ENCODE data around the gene MAMLD1. TPM values are rescaled to one million over a fixed set of nuclear protein-coding genes. Genes with fewer than 3 reads are reported as not detected.

Gene MAMLD1
- total and polyA plus RNA-seq, 4 donors: 1.9 to 6.7 (median 2.8) TPM

- peaks cover 0 to 2% (median 0%) of the 10 kb centered on the region in 4 donors for H3K9me3 ChIP-seq (ENCODE audit: control insufficient read depth in 4 of 4, insufficient read depth in 3 of 4, low read length in 3 of 4)
- 87 to 89% methylated on average over 6 to 8 of the region's 8 CpGs for WGBS, 2 donors
- H3K27me3 ChIP-seq (ENCODE audit: control insufficient read depth in 3 of 3, insufficient read depth in 3 of 3, low read length in 2 of 3): peaks cover 0 to 4% (median 2%) of the 10 kb centered on the region in 3 donors
- H3K4me1 ChIP-seq (ENCODE audit: control insufficient read depth in 5 of 5, insufficient read depth in 5 of 5, low read length in 5 of 5): peaks cover 0 to 19% (median 2%) of the 10 kb centered on the region in 5 donors
- ATAC-seq (ENCODE audit: insufficient read depth, low FRiP score) (no peak), DNase-seq (no peak)
- no peak overlapping the region for H3K4me3 ChIP-seq
- H3K9ac ChIP-seq (ENCODE audit: insufficient read depth in 1 of 2, low read length in 2 of 2): no peak overlapping the region
- TF ChIP-seq CTCF (IDR thresholded peaks at IDR 0.05; ENCODE audit: control extremely low read depth, extremely low read depth): no peak
- H3K27ac ChIP-seq (ENCODE audit: low read depth in 1 of 2, low read length in 1 of 2): no peak overlapping the region
- no peaks in the 10 kb centered on the region for H3K36me3 ChIP-seq (ENCODE audit: control insufficient read depth in 4 of 4, insufficient read depth in 4 of 4, low read length in 4 of 4)
Observed at GRCh38 chrX:150473371-150473770, 110.3 kb downstream of the MAMLD1 start.

GRCh38 chrX:150475461-150475860 lies 112.3 kb downstream of the MAMLD1 start:
- no peaks in the 10 kb centered on the region for H3K9me3 ChIP-seq (ENCODE audit: control insufficient read depth in 4 of 4, insufficient read depth in 3 of 4, low read length in 3 of 4)
- H3K36me3 ChIP-seq (ENCODE audit: control insufficient read depth in 4 of 4, insufficient read depth in 4 of 4, low read length in 4 of 4): no peaks in the 10 kb centered on the region
- H3K27me3 ChIP-seq (ENCODE audit: control insufficient read depth in 3 of 3, insufficient read depth in 3 of 3, low read length in 2 of 3): peaks cover 0 to 4% (median 2%) of the 10 kb centered on the region in 3 donors
- no peak overlapping the region for H3K9ac ChIP-seq (ENCODE audit: insufficient read depth in 1 of 2, low read length in 2 of 2)
- ATAC-seq (ENCODE audit: insufficient read depth, low FRiP score) (no peak), DNase-seq (no peak)
- 77 to 79% methylated on average over 2 of the region's 2 CpGs for WGBS, 2 donors
- no peak overlapping the region for H3K27ac ChIP-seq (ENCODE audit: low read depth in 1 of 2, low read length in 1 of 2)
- peaks cover 0 to 23% (median 3%) of the 10 kb centered on the region in 5 donors for H3K4me1 ChIP-seq (ENCODE audit: control insufficient read depth in 5 of 5, insufficient read depth in 5 of 5, low read length in 5 of 5)
- no peak for TF ChIP-seq CTCF (IDR thresholded peaks at IDR 0.05; ENCODE audit: control extremely low read depth, extremely low read depth)
- H3K4me3 ChIP-seq: no peak overlapping the region

GRCh38 chrX:150476164-150476699 lies 113.1 kb downstream of the MAMLD1 start:
- peak; percentile 64 to 80 (median 78) for DNase-seq
- Histone ChIP-seq H3K4me1 (ENCODE audit: control insufficient read depth in 5 of 5, insufficient read depth in 5 of 5, low read length in 5 of 5) (peaks cover 0 to 23% (median 3%) of the 10 kb centered on the region in 5 donors), H3K9me3 (ENCODE audit: control insufficient read depth in 4 of 4, insufficient read depth in 3 of 4, low read length in 3 of 4) (no peaks in the 10 kb centered on the region), H3K4me3 (no peak overlapping the region), H3K36me3 (ENCODE audit: control insufficient read depth in 4 of 4, insufficient read depth in 4 of 4, low read length in 4 of 4) (no peaks in the 10 kb centered on the region), H3K27me3 (ENCODE audit: control insufficient read depth in 3 of 3, insufficient read depth in 3 of 3, low read length in 2 of 3) (peaks cover 0 to 4% (median 2%) of the 10 kb centered on the region in 3 donors), H3K27ac (ENCODE audit: low read depth in 1 of 2, low read length in 1 of 2) (no peak overlapping the region), H3K9ac (ENCODE audit: insufficient read depth in 1 of 2, low read length in 2 of 2) (no peak overlapping the region)
- no peak for TF ChIP-seq CTCF (IDR thresholded peaks at IDR 0.05; ENCODE audit: control extremely low read depth, extremely low read depth)
- no peak for ATAC-seq (ENCODE audit: insufficient read depth, low FRiP score)
- 67 to 72% methylated on average over 6 of the region's 6 CpGs for WGBS, 2 donors

GRCh38 chrX:150477371-150477770 lies 114.3 kb downstream of the MAMLD1 start:
- Histone ChIP-seq H3K27ac (ENCODE audit: low read depth in 1 of 2, low read length in 1 of 2) (no peak overlapping the region), H3K4me1 (ENCODE audit: control insufficient read depth in 5 of 5, insufficient read depth in 5 of 5, low read length in 5 of 5) (peaks cover 0 to 23% (median 3%) of the 10 kb centered on the region in 5 donors), H3K27me3 (ENCODE audit: control insufficient read depth in 3 of 3, insufficient read depth in 3 of 3, low read length in 2 of 3) (peaks cover 0 to 4% (median 2%) of the 10 kb centered on the region in 3 donors), H3K9ac (ENCODE audit: insufficient read depth in 1 of 2, low read length in 2 of 2) (no peak overlapping the region), H3K9me3 (ENCODE audit: control insufficient read depth in 4 of 4, insufficient read depth in 3 of 4, low read length in 3 of 4) (no peaks in the 10 kb centered on the region), H3K36me3 (ENCODE audit: control insufficient read depth in 4 of 4, insufficient read depth in 4 of 4, low read length in 4 of 4) (no peaks in the 10 kb centered on the region), H3K4me3 (no peak overlapping the region)
- no peak for DNase-seq
- TF ChIP-seq CTCF (IDR thresholded peaks at IDR 0.05; ENCODE audit: control extremely low read depth, extremely low read depth): no peak
- WGBS, 2 donors: 46 to 57% methylated on average over 8 to 10 of the region's 10 CpGs
- no peak for ATAC-seq (ENCODE audit: insufficient read depth, low FRiP score)

All from lung (tissue), 12 donors.